CD4-positive, alpha-beta T cell treated with Interleukin-2 at 100 ng/mL for 4 hours (primary cell): ENCODE measurements around the gene CDK14.

Experiments used
- DNase-seq: peaks from one replicate; pipeline ENCODE4 v3.0.0-alpha.2; 2020; ENCODE audit warnings: low spot score

The CDK14 gene

DNA sequence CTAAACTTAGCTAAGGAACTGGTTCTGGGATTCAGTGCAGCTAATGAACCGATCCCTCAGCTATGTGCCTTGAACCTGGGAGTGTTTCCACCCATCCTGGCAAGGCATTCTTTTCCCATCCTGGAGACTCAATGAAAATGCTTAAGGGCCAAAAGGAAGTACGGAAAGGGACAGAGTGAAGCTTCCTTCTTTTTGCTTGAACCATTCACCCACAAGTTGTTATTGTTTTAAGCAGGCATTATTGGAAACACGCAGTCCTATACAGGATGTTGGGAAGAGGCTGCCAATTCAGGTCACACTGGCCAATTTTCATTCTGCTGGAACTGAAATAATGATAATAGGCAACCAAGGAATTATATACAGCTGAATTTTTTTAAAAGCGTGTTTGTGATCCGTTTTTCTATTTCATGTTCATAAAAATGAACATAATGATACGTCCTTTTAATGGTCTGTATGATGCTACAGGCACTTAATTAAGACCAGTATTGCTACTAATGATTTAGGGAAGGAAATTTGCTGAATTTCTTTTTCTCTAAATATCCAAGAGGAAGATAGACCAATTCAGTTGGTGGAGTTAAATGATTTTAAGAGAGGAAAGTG is 610.3 kb downstream of the CDK14 start:
- DNase-seq, result no peak

DNA sequence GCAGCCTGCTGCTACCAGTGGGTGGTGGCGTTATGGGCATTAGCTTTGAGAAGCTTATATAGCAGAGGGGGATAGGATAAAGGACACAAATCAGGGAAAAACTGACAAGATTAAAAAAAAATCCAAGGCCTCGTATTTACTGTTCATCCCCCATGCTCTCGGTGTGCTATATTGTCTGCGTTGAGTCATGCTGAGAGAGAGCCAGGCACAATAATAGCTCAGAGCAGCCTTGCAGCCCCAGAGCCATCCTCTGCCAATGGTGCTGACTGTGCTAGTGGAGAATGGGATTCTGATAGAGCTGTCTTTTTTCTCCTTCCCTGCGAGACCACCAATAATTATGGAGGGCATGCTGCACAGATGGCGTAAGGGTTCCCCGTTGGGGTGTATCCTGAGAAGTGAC is 616.5 kb downstream of the CDK14 start:
- no peak for DNase-seq

DNA sequence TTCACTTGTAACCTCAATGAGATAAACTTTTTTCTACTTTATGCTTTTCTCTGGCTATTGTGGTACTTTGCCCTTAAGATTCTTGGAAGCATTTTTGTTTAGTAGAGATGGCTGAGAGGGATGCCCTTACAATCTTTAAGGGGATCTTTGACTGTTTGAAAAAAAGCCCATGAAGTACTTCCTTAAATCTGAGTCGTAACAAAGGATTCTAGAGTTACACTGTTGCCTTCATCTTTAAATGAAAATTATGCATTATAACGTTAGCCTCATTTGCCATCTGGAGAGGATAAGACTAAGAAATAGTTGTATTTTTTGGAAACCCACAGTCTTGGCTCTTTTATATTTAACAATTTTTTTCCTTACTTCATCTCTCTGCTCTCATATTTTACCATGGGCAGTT is 630.3 kb downstream of the CDK14 start:
- no peak for DNase-seq

DNA sequence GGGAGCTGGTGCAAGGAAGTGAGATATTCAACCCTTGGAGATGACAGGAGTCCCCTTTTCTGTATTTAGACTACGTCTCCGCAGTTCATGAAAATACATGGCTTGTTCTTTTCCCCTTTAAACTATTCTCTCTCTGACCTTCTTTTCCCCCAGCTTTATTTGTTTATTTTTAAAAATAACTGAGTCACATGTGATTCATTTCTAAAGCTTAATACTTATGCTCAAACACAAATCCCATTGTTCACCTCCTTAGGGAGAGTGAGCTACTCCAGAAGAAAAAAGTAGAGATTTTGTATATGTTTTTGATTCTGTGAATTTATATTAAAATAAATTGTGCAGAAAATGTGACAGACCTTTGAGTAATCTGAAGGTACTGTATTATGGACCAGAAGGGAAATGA is 632.2 kb downstream of the CDK14 start:
- DNase-seq, result no peak

DNA sequence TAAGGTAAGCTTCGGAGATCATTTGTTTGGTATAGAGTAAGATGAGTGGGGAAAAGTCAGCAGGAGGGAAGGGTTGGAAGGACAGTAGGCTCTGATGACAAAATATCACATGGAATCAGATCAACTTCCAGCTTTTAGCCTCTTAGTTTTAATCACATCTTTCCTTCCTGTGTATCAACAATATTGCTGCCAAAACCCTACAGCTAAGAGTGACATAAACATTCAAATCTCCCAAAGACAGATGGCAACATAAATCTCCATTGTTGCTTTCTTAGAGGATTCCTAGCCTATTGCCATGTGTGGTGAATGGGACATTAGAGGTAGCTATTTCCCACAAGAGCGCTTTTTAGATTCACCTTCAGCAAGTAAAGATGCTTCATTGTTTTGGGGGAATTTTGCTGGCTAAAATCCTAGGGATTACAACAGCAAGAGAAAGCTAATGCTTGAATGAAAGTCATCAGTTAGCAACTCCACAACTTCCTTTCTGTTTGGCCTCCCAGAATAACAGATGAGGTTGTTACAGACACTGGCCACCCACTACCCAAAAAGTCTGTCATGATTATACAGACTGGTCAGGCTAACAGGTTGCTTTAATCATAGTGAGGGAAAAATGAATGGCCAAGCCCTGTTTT is 632.9 kb downstream of the CDK14 start:
- DNase-seq, result no peak

DNA sequence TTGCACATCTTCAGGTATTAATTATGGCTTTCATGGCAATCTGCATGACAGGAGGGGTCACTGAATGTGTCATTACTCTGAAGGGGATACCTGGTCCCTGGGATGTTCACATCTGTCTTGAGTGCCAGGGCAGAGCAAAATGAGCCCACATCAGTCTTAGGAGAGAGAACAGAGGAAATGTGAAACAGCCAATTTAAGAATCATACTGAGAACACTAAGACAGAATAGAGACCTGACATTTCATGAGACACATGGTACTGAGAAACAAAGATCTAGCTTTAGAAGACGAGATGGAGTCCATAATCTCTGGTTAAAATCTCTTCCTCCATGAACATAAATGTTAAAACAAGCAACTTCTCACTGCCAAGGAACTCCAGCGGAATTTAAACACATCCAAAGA is 634.0 kb downstream of the CDK14 start:
- no peak for DNase-seq

DNA sequence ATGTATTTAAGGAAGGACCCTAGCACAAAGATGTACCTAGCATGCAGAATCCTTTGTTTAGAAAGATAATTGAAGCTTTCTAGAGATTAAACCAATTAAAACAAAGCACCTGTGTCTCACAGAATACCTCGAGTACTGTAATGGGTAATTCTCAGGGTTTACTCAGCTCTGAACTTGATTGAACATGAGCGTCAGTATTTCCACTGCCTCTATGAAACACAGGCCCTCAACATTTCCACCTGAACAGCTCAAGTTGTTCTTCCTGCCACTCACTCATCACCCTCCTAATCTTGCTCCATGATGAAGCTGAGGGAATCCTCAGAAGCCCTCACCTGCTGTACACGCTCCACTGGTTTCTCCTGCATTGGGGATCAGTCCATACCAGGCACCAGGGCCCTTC is 634.4 kb downstream of the CDK14 start:
- no peak for DNase-seq

DNA sequence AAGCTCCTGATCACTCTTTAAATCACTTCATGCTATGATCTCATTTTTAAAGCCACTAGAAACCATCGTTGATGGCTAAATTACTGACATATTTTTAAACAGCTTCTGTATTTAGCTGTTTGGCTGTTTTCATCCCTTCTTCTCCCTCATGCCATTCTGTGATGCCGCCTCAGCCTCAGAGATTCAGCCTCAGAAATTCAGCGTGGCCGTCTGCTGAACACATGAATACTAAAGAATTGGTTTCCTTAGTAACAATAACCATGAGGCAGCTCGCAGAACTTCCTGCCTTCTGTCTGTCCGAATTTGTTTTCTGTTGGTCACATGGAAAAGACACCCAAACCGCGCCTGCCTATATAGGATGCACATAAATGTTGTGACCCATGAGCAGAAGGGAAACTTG is 637.1 kb downstream of the CDK14 start:
- no peak for DNase-seq

DNA sequence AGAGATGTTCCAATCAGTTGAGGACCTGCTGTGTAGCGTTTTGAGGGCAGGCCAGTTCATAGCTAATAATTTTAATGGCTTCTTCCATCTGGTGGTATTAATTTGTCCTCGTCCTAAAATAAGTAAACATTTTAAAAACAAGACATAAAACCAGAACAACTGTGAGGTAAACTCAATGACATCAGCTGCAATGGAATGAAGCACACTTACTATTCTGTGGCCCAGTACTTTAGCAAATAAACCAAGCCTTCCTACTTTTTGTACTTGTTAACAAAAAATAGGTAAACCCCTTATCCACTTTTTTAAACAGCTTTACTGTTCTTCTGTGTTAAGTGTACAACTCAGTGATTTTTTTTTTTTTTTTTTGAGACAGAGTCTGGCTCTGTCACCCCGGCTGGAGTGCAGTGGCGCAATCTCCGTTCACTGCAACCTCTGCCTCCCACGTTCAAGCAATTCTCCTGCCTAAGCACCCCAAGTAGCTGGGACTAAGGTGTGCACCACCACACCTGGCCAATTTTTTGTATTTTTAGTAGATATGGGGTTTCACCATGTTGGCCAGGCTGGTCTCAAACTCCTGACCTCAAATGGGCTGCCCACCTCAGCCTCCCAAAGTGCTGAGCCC is 639.2 kb downstream of the CDK14 start:
- no peak for DNase-seq

DNA sequence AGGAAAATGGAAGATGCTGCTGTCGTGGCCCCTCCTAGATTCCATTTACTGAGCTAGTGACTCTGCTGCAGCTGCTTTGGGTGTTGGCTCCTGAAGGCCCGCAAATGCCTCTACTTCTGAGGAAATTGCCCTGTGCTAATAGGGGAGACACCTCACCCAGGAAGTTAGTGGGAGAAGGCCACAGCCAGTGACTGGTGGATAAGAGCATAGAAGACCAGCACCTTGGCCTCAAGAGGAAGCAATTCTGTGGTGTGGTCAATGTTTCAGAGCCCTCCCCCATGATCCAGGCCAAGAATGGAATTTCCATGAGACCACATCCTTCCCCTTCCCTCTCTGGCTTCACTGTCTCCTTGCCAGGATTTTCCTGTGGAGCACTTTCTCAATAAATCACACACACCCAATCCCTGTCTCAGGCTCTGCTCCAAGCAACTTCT is 643.1 kb downstream of the CDK14 start:
- no peak for DNase-seq

DNA sequence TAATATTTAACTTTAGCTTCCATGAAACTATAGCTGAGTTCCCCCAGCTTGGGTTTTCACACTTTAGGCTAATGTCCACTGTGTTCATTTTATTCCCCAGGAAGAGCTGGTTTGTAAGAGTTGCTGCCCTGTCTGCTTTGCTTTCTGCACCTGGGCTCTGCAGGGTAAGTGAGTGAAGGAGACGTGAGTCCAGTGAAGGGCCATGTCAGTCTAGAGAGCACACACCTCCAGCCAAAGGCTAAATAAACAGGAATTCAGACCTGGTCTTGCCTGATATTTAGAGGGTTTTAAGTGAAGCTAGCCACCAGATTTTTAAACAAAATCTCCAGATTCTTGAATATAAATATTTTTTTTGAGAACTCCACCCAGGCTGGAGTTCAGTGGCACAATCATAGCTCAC is 643.7 kb downstream of the CDK14 start:
- DNase-seq, result no peak

DNA sequence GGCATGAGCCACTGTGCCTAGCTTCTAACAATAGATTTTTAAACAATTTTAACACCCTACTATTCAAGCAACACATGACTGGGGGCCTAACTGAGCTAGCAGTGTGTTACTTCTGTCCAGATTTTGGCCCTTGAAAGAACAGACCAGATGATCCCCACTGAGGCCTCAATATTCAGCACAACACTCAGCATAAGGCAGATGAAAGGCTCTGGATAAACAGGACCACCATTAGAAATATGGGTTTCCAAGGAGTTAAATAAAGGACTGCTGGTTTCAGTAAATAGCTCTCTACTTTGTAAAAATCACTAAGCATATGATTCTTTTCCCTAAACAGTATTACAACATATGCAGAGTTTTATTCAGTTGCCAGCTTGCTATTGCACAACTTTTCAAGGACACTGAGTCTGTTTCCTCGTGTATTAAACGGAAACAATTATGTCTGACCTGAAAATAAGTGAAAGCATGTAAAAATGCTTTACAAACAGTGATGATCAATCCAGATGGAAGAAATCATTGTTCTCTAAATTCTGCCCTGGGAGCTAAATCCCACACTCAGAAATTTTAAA is 644.3 kb downstream of the CDK14 start:
- DNase-seq, result no peak

DNA sequence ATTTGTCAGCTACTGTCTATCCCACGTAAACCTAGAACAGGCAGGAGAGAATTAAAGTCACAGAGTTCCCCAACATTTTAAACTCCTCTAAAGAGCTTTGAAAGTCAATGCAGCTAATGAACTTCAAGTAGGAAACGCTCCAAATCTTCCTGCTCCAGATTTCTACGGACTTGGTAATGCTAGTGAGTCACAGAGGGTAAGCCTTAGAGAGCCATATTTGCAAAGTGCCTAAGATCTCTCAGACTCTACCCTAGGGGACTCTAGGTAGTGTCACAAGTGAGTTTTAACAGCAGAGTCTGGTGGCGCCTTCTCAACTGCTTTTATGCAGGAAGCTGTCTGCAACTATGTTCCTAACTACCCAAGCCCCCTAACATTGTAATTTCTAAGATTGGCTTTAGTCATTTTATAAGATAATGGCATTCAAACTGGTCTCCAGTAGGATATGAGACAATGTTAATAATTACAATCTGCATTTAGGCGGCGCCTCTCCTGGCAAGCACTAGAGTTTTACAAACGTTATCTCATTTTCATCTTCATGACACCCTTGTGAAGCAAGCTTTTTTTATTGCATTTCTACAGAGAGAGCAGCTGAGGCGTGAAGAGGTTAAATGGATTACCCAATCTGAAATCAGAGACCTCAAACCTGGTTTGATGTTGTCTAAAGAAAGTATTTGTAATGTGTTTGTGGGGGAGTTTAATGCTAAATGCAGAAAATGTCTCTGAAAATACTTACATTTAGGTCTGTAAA is 646.1 kb downstream of the CDK14 start:
- no peak for DNase-seq

DNA sequence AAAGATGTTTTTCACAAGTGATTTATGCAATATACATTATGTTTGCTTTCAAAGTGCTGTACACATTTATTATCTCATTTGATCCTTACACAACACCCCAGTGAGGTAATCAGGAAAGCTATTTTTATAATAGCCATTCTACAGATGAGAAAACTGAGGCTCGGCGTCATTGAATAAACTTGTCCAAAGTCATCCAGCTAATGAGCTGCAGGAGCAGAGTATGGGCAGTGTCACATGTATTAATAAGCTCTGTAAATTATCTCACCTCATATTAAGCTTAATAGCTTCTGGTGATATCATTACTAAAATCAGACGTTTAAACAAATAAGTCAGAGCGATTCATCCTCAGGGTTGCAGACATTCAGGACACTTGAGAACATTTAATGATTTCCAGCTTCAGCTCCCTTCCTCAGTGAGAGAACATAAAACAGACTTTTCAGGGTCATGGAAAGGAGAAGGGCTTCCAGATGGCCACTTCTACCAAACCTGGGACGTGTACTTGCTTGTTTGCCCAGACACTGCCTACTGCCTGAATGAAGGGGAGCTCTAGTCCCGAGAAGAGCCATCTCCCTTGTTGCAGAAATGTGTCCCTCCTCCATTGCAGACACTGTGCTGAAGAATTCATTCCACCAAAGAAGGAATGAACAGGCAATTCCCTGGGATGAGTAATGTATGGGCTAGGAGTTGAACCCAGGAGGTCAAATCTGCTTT is 647.6 kb downstream of the CDK14 start:
- no peak for DNase-seq

DNA sequence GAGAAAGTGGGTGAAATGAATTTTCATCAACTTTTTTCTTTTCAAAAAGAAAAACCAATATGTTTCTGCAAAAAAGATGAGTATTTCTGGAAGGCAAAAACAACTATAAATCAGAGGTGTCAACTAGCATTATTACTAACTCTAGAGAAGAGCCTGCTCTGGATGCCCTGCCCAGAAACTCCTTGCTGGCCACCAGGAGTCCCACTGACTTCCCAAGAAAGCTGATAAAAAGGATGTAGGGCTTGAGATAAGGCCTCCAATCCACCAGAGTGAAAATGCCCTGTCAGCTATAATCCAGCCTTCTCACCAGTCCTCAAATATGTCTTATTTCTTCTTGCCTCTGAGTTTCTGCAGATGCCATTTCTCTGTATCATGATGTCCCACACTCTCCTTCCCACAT is 651.4 kb downstream of the CDK14 start:
- DNase-seq, result no peak

DNA sequence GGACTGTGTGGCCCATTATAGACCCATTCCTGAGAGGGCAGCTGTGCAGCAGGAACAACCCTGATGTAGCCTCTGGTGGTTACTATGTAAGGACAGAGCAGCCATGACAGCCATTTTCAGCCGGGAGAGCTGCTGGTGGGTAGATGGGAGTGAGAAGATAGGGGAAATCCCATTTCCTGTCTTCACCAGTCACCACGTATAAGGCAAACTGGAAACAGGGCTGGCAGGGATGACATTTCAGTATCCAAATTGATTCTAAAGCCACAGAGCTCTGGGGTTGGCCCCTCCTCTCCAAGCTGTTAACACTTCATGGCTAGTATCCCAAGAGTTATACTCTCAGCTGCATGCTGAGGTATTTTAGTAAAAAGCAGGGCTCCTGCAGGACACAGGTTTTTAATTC is 652.9 kb downstream of the CDK14 start:
- DNase-seq, result no peak

DNA sequence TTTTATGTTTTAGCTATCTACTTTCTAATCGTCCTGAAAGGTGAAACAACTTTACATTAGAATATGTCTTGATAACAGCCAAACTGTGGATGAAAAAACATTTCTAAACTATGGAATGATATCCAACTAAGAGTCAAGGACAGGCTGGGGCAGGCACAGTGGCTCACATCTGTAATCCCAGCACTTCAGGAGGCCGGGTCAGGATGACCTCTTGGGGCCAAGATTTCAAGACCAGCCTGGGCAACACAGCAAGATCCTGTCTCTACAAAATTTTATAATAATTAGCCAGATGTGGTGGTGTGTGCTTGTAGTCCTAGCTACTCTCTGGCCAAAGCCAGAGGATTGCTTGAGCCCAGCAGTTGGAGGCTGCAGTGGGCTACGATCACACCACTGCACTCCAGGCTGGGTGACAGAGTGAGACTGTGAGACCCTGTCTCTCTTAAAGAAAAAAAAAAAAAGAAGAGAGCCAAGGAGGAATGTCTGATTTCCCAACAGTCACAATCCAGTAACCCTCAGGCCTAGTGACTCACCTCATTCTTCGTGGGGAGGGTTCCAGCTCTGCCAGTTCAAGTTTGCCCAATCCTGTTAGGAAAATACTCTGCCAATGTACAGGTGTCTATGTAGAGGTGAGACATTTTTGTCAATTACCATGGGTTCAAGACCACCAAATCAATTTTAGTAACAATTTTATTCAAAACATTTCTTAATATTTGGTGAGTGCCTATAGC is 653.5 kb downstream of the CDK14 start:
- DNase-seq, result no peak

DNA sequence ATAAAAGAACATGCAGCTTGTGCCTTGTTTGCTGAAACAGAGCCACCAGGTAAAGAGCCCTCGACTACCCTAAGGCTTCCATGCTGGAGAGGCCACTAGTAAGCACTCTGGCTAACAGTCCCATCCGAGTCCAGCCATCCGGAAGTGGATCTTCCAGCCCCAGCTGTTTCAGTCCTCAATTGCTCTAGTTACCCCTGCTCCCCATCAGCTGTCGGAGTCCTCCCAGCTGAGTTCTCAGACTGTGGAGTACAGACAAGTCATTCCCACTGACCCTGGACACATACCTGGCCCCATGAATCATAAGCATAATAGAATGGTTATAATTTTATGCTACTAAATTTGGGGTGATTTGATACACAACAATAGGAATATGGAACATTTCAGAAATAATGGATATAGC is 654.6 kb downstream of the CDK14 start:
- no peak for DNase-seq

DNA sequence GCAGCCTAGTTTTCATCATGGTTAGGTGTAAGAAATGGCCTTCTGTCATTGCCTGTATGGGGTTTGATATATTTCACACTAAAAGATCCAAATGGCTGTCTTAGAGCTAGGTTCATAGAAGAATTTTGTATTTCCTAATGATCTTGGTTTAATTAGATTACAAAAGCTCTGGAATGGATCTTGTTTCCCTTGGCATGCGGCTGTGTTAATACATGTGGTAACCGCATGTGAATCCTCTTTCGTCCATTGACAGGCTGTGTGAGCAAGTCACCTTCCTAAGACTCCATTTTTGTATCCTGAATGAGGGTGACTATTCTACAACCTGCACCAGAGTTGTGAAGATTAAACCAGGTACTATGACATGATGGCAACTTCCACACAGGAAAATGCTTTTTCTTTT is 655.8 kb downstream of the CDK14 start:
- no peak for DNase-seq
